Left lung (tissue), 14 donors: ENCODE results near the gene COA4. TPM values are rescaled to one million over a fixed set of nuclear protein-coding genes. Genes with fewer than 3 reads are reported as not detected.

Source experiments
- ATAC-seq: fragments of 200-7000 bp; cut with Tn5 transposase; one replicate; pipeline ENCODE4 v1.9.1; 2020; ENCODE audit warnings: moderate library complexity
- DNase-seq, 4 donors: peaks; one replicate each; pipeline ENCODE4 v3.0.0-alpha.2; 2013 to 2020
- H3K27ac ChIP-seq, 2 donors: fragments of 200-600 bp; sonication (generic) in 1 of 2; one replicate each; pipeline versions ENCODE4 v1.5.0 to v1.8.0; 2020 to 2021
- H3K27me3 ChIP-seq, 2 donors: fragments of 200-600 bp; sonication (generic) in 1 of 2; one replicate each; pipeline versions ENCODE4 v1.5.0 to v1.8.0; 2020 to 2021
- H3K36me3 ChIP-seq, 2 donors: fragments of 200-600 bp; sonication (generic) in 1 of 2; one replicate each; pipeline versions ENCODE4 v1.5.0 to v1.8.0; 2020 to 2021
- H3K4me1 ChIP-seq, 2 donors: fragments of 200-600 bp; one replicate each; pipeline ENCODE4 v1.8.0; 2021
- H3K4me3 ChIP-seq, 2 donors: fragments of 200-600 bp; sonication (generic) in 1 of 2; one replicate each; pipeline versions ENCODE4 v1.5.0 to v1.8.0; 2020 to 2021; ENCODE audit warnings: mild to moderate bottlenecking in 1 of 2
- H3K9me3 ChIP-seq, 2 donors: fragments of 200-600 bp; sonication (generic) in 1 of 2; one replicate each; pipeline versions ENCODE4 v1.5.0 to v1.8.0; 2020 to 2021
- intact Hi-C, 2 donors: fragments of 100-400 bp; cut with DNase I; formaldehyde crosslinking; loops; one replicate each; pipeline versions ENCODE4 v1.11.2 to v1.14.2; 2022
- long read RNA-seq, 12 donors: library from polyadenylated mRNA in 2 of 12; unstranded in 2 of 12; transcript quantifications; one replicate each; pipeline ENCODE4 v2.0.0 and lab custom pipeline, GENCODE V29; 2019 to 2026
- polyA plus RNA-seq, 6 donors: library from polyadenylated mRNA; unstranded; fragments of 120-200 nt; gene quantifications; one replicate each; pipeline ENCODE4 v1.2.1, GENCODE V29; 2013; ENCODE audit not compliant: insufficient read length in 6 of 6
- total RNA-seq, 2 donors: library from RNA; stranded (reverse); fragmentation: NEBNext Ultra II Directional; extraction: Animal tissue kit (Norgen Biotek cat#: 25700); gene quantifications; one replicate each; pipeline ENCODE4 v1.2.1, GENCODE V29; 2021
- TF ChIP-seq, protein P1 (sequence below), 2 donors: fragments of 200-600 bp; sonication (generic) in 1 of 2; IDR thresholded peaks; one replicate each; pipeline versions ENCODE4 v1.5.0 to v1.8.0; 2021; ENCODE audit warnings: antibody characterized with exemption in 2 of 2
- donor health status: DM: no; HTN: yes; CAD: no.
- donor health status: DM: no; HTN: no; CAD: no.

COA4 gene
- total RNA-seq (10 to 100 TPM; 44.0 to 66.8 TPM), polyA plus RNA-seq (10 to 100 TPM; 48.1 to 59.5 (median 54.5) TPM)
- long read RNA-seq, donor 1, transcript COA4-201 (2 exons, 960 nt), result major isoform, 52 of 64 reads
- long read RNA-seq, donor 1, partial matches to known transcripts, result 12 of 64 reads
- long read RNA-seq, donor 1, other reads (novel, unspliced or antisense), result 0 of 64 reads
- long read RNA-seq, donor 2, transcript COA4-201 (2 exons, 960 nt), result major isoform, 43 of 43 reads
- long read RNA-seq, donor 2, partial matches to known transcripts, result 0 of 43 reads
- long read RNA-seq, donor 2, other reads (novel, unspliced or antisense), result 0 of 43 reads
- long read RNA-seq, donor 3, transcript COA4-201 (2 exons, 960 nt), result major isoform, 27 of 28 reads
- long read RNA-seq, donor 3, partial matches to known transcripts, result 0 of 28 reads
- long read RNA-seq, donor 3, other reads (novel, unspliced or antisense), result 0 of 28 reads
- long read RNA-seq, donor 4, transcript COA4-201 (2 exons, 960 nt), result major isoform, 44 of 48 reads
- long read RNA-seq, donor 4, partial matches to known transcripts, result 0 of 48 reads
- long read RNA-seq, donor 4, other reads (novel, unspliced or antisense), result 4 of 48 reads
- long read RNA-seq, donor 5, transcript COA4-201 (2 exons, 960 nt), result major isoform, 49 of 49 reads
- long read RNA-seq, donor 5, partial matches to known transcripts, result 0 of 49 reads
- long read RNA-seq, donor 5, other reads (novel, unspliced or antisense), result 0 of 49 reads
- long read RNA-seq, donor 6, transcript COA4-201 (2 exons, 960 nt), result major isoform, 29 of 31 reads
- long read RNA-seq, donor 6, partial matches to known transcripts, result 0 of 31 reads
- long read RNA-seq, donor 6, other reads (novel, unspliced or antisense), result 0 of 31 reads
- long read RNA-seq, donor 7, transcript COA4-201 (2 exons, 960 nt), result major isoform, 20 of 30 reads
- long read RNA-seq, donor 7, partial matches to known transcripts, result 8 of 30 reads
- long read RNA-seq, donor 7, other reads (novel, unspliced or antisense), result 0 of 30 reads
- long read RNA-seq, donor 8, transcript COA4-201 (2 exons, 960 nt), result major isoform, 29 of 30 reads
- long read RNA-seq, donor 8, partial matches to known transcripts, result 0 of 30 reads
- long read RNA-seq, donor 8, other reads (novel, unspliced or antisense), result 0 of 30 reads
- long read RNA-seq, donor 9, partial matches to known transcripts, result 0 of 1 reads
- long read RNA-seq, donor 9, other reads (novel, unspliced or antisense), result 0 of 1 reads
- long read RNA-seq, donor 10, transcript COA4-201 (2 exons, 960 nt), result major isoform, 58 of 61 reads
- long read RNA-seq, donor 10, partial matches to known transcripts, result 0 of 61 reads
- long read RNA-seq, donor 10, other reads (novel, unspliced or antisense), result 0 of 61 reads
- long read RNA-seq, donor 11, transcript COA4-201 (2 exons, 960 nt), result major isoform, 37 of 39 reads
- long read RNA-seq, donor 11, partial matches to known transcripts, result 0 of 39 reads
- long read RNA-seq, donor 11, other reads (novel, unspliced or antisense), result 0 of 39 reads
- long read RNA-seq, donor 12, transcript COA4-201 (2 exons, 960 nt), result major isoform, 31 of 31 reads
- long read RNA-seq, donor 12, partial matches to known transcripts, result 0 of 31 reads
- long read RNA-seq, donor 12, other reads (novel, unspliced or antisense), result 0 of 31 reads

DNA sequence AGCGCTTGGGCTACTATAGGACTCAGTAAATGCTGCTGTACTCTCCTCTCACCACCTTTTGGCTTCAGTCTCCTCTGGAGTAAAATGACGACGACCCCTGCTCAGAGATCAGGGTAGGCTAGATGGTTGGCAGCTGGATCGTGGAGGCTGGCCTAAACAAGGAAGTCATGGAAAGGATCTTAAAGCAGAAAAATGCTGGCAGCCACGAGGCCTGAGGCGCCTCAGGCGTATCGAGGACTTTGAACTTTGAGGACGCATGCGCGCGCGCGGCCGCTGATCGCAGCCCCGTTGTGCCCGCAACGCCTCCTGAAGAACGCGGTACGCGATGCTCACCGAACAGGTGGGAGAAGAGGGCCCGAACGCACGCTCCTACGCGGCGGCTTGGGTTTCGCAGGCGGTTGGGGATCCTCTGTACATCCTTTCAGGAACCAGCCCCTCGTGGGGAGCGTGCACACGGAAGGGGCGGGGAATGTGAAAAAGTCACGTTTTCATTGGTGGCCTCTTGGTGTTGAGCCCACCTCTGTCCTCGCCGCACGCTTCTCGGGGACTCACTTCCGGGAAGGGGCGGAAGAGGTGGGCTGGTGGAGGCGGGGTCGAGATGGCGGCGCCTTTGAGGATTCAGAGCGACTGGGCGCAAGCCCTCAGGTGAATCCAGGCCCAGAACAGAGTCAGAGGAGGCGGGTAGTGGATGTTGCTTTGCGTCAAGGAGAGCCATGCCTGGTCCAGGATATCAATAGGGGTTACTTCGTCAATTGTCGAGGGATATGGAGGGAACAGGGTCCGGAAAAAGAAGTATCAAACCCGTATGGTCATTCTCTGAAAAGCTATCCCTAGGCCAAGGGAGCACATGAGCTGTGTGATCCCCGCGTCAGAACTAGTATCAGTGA is at the start of gene COA4, which contains the start of gene PAAF1:
TSS of gene COA4 (minus strand) at position 423 of the 887 bp plus-strand sequence. CDS start 3,468 bp downstream, outside the sequence.
TSS of gene PAAF1 (plus strand) at position 576 of the 887 bp plus-strand sequence. CDS start at position 599, 23 bp downstream.
- Histone ChIP-seq H3K9me3 (no peaks in the 10 kb centered on the region), H3K36me3 (peaks cover 0 to 27% of the 10 kb centered on the region in 2 donors), H3K27me3 (no peaks in the 10 kb centered on the region), H3K27ac (peak within 1 kb of the TSS; percentile 70 to 84), H3K4me1 (peaks cover 0 to 24% of the 10 kb centered on the region in 2 donors), H3K4me3 (peak within 1 kb of the TSS; percentile 60 to 66)
- TF ChIP-seq, protein P1, sequence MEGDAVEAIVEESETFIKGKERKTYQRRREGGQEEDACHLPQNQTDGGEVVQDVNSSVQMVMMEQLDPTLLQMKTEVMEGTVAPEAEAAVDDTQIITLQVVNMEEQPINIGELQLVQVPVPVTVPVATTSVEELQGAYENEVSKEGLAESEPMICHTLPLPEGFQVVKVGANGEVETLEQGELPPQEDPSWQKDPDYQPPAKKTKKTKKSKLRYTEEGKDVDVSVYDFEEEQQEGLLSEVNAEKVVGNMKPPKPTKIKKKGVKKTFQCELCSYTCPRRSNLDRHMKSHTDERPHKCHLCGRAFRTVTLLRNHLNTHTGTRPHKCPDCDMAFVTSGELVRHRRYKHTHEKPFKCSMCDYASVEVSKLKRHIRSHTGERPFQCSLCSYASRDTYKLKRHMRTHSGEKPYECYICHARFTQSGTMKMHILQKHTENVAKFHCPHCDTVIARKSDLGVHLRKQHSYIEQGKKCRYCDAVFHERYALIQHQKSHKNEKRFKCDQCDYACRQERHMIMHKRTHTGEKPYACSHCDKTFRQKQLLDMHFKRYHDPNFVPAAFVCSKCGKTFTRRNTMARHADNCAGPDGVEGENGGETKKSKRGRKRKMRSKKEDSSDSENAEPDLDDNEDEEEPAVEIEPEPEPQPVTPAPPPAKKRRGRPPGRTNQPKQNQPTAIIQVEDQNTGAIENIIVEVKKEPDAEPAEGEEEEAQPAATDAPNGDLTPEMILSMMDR (IDR thresholded peaks at IDR 0.05), result no peak
- ATAC-seq, result peak; percentile 99
- intact Hi-C loops, result no loop called here
- DNase-seq, result peak; percentile 95 to 97 (median 96)

DNA sequence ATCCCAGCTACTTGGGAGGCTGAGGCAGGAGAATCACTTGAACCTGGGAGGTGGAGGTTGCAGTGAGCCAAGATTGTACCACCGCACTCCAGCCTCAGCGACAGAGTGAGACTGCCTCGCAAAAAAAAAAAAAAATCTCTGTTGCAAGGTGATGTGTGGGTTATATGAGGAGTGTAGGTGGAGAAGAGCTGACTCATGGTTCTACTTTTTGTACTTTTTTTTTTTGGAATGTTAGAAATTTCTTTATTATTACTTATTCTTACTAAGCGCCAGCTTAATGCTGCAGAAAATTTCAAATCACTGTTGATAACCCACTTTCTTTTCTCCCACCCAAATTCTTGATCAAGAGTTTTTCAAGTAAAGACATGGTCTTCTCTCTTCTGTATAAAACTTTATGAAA is 44.5 kb upstream of the COA4 start:
- Histone ChIP-seq H3K27me3 (no peaks in the 10 kb centered on the region), H3K4me1 (peaks cover 0 to 7% of the 10 kb centered on the region in 2 donors), H3K4me3 (no peak overlapping the region), H3K9me3 (no peaks in the 10 kb centered on the region), H3K27ac (no peak overlapping the region), H3K36me3 (peaks cover 0 to 87% of the 10 kb centered on the region in 2 donors)
- intact Hi-C loops, result no loop called here
- DNase-seq (no peak), ATAC-seq (no peak)
- TF ChIP-seq, protein P1 (IDR thresholded peaks at IDR 0.05), result no peak

DNA sequence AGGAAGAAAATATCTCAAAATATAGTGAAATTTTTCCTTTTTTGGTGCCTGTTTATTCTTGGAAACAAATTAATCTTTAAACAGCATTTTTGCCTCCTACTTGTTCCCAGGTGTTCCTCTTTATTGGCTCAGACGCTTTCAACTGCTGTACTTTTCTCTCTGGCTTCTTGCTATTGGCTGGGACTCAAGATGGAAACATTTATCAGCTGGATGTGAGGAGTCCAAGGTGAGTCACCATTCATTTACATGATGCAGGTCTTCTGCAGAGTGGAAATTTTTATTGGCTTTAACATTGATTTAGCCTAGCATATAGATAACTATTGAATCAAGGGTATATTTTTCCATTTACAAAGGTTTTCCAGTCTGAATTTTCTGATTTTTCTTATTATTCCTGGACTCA is 39.8 kb upstream of the COA4 start:
- no peak overlapping the region for H3K4me3 ChIP-seq

More for the DNA sequence above, 39.8 kb upstream of the COA4 start:
- ATAC-seq (no peak), DNase-seq (no peak)
- no peak overlapping the region for H3K27ac ChIP-seq
- peaks cover 0 to 84% of the 10 kb centered on the region in 2 donors for H3K36me3 ChIP-seq
- H3K4me1 ChIP-seq, result peaks cover 0 to 9% of the 10 kb centered on the region in 2 donors
- intact Hi-C loops, result no loop called here
- H3K27me3 ChIP-seq, result no peaks in the 10 kb centered on the region
- H3K9me3 ChIP-seq, result no peaks in the 10 kb centered on the region
- TF ChIP-seq, protein P1 (IDR thresholded peaks at IDR 0.05), result no peak
